Measurements from ENCODE around the gene SS18. TPM values are rescaled to one million over a fixed set of nuclear protein-coding genes. Genes with fewer than 3 reads are reported as not detected.

Gene SS18
- total and polyA plus RNA-seq, 2 donors (not counting 1 experiment from before 2014, with no cell fraction given), result 62.4 to 114 TPM

DNA sequence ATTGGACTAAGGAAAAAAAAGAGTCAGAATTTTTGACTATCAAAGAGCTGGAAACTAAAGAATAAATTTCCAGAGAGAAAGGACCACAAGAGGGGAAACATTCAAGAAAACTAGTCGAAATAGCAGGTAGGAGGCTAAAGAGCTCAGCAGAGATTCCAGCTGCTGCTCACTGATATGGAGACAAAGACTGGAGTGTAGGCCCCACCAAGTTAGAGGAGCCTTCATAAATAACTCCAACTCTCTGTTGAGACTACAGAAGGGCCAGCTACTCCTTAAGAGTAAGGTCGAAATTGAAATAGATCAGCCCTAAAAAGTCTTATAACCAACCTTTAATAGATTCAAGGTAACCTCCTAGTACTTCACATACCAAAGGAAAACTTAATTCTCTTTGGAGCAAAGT is 31.1 kb downstream of the SS18 start:
- no peak overlapping the region for H3K27ac ChIP-seq (ENCODE audit: low read length in 2 of 2)
- H3K4me1 ChIP-seq (ENCODE audit: control insufficient read depth in 2 of 2, insufficient read depth in 2 of 2, low read length in 2 of 2), result no peaks in the 10 kb centered on the region
- no peaks in the 10 kb centered on the region for H3K9me3 ChIP-seq (ENCODE audit: control extremely low read depth in 1 of 3, control insufficient read depth in 2 of 3, insufficient read depth in 1 of 3, low read length in 2 of 3)
- intact Hi-C loops (cut with micrococcal nuclease), result no loop called here
- H3K4me2 ChIP-seq (replicated peaks; ENCODE audit: low read depth, low read length, poor library complexity, severe bottlenecking), result no peak overlapping the region
- Mint-ChIP-seq H3K27me3 (no peaks in the 10 kb centered on the region), H3K4me3 (no peak overlapping the region), H3K4me1 (peaks cover 18% of the 10 kb centered on the region), H3K9me3 (ENCODE audit: insufficient read depth) (peaks cover 3% of the 10 kb centered on the region), H3K27ac (no peak overlapping the region)
- peaks cover 9 to 37% of the 10 kb centered on the region in 2 experiments for H3K36me3 ChIP-seq (replicated peaks in 1 of 2; ENCODE audit: control extremely low read depth in 1 of 2, control insufficient read depth in 1 of 2, extremely low read depth in 1 of 2, insufficient read depth in 2 of 2, low read length in 1 of 2)
- CTCF ChIA-PET, result interaction anchor here (0.9 to 1.2 kb wide), 3 partner anchors 12 to 31 kb away, joined by 3 read pairs; no protein-coding TSS in a partner anchor
- no peak overlapping the region for H3K4me3 ChIP-seq (ENCODE audit: control extremely low read depth in 1 of 5, extremely low read depth in 1 of 5, insufficient read depth in 1 of 5, low read depth in 2 of 5, low read length in 4 of 5)
- H4K20me1 ChIP-seq (ENCODE audit: control insufficient read depth, insufficient read depth, low read length, poor library complexity, severe bottlenecking), result peaks cover 7% of the 10 kb centered on the region
- TF ChIP-seq EZH2 (IDR thresholded peaks at IDR 0.05; ENCODE audit: borderline replicate concordance, insufficient read depth, low read depth, low read length, poor library complexity, severe bottlenecking), result no peak
- TF ChIP-seq, protein P1, sequence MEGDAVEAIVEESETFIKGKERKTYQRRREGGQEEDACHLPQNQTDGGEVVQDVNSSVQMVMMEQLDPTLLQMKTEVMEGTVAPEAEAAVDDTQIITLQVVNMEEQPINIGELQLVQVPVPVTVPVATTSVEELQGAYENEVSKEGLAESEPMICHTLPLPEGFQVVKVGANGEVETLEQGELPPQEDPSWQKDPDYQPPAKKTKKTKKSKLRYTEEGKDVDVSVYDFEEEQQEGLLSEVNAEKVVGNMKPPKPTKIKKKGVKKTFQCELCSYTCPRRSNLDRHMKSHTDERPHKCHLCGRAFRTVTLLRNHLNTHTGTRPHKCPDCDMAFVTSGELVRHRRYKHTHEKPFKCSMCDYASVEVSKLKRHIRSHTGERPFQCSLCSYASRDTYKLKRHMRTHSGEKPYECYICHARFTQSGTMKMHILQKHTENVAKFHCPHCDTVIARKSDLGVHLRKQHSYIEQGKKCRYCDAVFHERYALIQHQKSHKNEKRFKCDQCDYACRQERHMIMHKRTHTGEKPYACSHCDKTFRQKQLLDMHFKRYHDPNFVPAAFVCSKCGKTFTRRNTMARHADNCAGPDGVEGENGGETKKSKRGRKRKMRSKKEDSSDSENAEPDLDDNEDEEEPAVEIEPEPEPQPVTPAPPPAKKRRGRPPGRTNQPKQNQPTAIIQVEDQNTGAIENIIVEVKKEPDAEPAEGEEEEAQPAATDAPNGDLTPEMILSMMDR (IDR thresholded peaks at IDR 0.05), result no peak
- no peaks in the 10 kb centered on the region for H3K27me3 ChIP-seq (replicated peaks in 1 of 4; ENCODE audit: control extremely low read depth in 1 of 4, control insufficient read depth in 3 of 4, insufficient read depth in 4 of 4, low read length in 3 of 4)
- 89% methylated on average over 1 of the region's 2 CpGs for WGBS (ENCODE audit: insufficient coverage)
- H2AFZ ChIP-seq (ENCODE audit: insufficient read depth, low read depth, low read length, poor library complexity, severe bottlenecking), result no peak overlapping the region
- no peak overlapping the region for H3K9ac ChIP-seq (ENCODE audit: low read length)
- no peak for DNase-seq
- no peak for ATAC-seq (ENCODE audit: low read depth)
- H3K79me2 ChIP-seq (ENCODE audit: control insufficient read depth, insufficient read depth, low read length), result peaks cover 49% of the 10 kb centered on the region
- POLR2A ChIA-PET, result no interaction called here

DNA sequence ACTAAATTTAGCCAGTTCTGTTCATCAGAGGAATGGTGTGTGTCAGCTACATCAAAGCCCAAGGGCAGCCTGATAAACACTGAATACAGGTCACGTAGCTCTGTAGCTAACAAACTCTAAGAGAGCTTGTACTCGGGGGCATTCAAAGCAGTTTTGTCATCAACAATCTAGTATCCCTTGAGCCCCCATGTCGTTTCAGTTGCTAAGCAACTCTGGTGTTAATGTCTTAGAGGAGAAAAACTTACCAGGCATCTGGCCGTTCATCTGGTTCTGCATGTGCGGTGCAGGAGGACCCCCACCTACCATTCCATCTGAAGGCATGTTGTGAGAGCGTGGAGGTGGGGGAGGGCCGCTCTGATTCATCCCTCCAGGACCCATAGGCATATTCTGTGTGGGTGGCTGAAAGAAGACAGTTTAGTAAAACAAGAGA is 33.1 kb downstream of the SS18 start:
- WGBS (ENCODE audit: insufficient coverage), result 100% methylated on average over 1 of the region's 7 CpGs
- no peak overlapping the region for H3K27ac Mint-ChIP-seq
- peaks cover 11 to 55% of the 10 kb centered on the region in 2 experiments for H3K36me3 ChIP-seq (replicated peaks in 1 of 2; ENCODE audit: control extremely low read depth in 1 of 2, control insufficient read depth in 1 of 2, extremely low read depth in 1 of 2, insufficient read depth in 2 of 2, low read length in 1 of 2)

More for the DNA sequence above, 33.1 kb downstream of the SS18 start:
- Histone ChIP-seq H3K4me3 (ENCODE audit: control extremely low read depth in 1 of 5, extremely low read depth in 1 of 5, insufficient read depth in 1 of 5, low read depth in 2 of 5, low read length in 4 of 5) (no peak overlapping the region), H4K20me1 (ENCODE audit: control insufficient read depth, insufficient read depth, low read length, poor library complexity, severe bottlenecking) (peaks cover 7% of the 10 kb centered on the region), H2AFZ (ENCODE audit: insufficient read depth, low read depth, low read length, poor library complexity, severe bottlenecking) (no peak overlapping the region), H3K9me3 (ENCODE audit: control extremely low read depth in 1 of 3, control insufficient read depth in 2 of 3, insufficient read depth in 1 of 3, low read length in 2 of 3) (no peaks in the 10 kb centered on the region), H3K79me2 (ENCODE audit: control insufficient read depth, insufficient read depth, low read length) (peaks cover 40% of the 10 kb centered on the region), H3K27ac (ENCODE audit: low read length in 2 of 2) (no peak overlapping the region), H3K27me3 (replicated peaks in 1 of 4; ENCODE audit: control extremely low read depth in 1 of 4, control insufficient read depth in 3 of 4, insufficient read depth in 4 of 4, low read length in 3 of 4) (no peaks in the 10 kb centered on the region), H3K4me1 (ENCODE audit: control insufficient read depth in 2 of 2, insufficient read depth in 2 of 2, low read length in 2 of 2) (no peaks in the 10 kb centered on the region), H3K4me2 (replicated peaks; ENCODE audit: low read depth, low read length, poor library complexity, severe bottlenecking) (no peak overlapping the region), H3K9ac (ENCODE audit: low read length) (no peak overlapping the region)
- no peak overlapping the region for H3K4me3 Mint-ChIP-seq
- ChIA-PET POLR2A (no interaction called here), CTCF (no interaction called here)
- H3K4me1 Mint-ChIP-seq, result peaks cover 11% of the 10 kb centered on the region
- H3K27me3 Mint-ChIP-seq, result no peaks in the 10 kb centered on the region
- peaks cover 3% of the 10 kb centered on the region for H3K9me3 Mint-ChIP-seq (ENCODE audit: insufficient read depth)
- intact Hi-C loops (cut with micrococcal nuclease), result no loop called here
- no peak for DNase-seq
- ATAC-seq (ENCODE audit: low read depth), result no peak
- TF ChIP-seq, protein P1 (IDR thresholded peaks at IDR 0.05), result no peak
- TF ChIP-seq EZH2 (IDR thresholded peaks at IDR 0.05; ENCODE audit: borderline replicate concordance, insufficient read depth, low read depth, low read length, poor library complexity, severe bottlenecking), result no peak

Measured in B cell (primary cell).